Lower leg skin (tissue), 4 donors: ENCODE results near the gene LIPC. TPM values are rescaled to one million over a fixed set of nuclear protein-coding genes. Genes with fewer than 3 reads are reported as not detected.

Source experiments
- DNase-seq, 2 donors: peaks; one replicate each; pipeline ENCODE4 v3.0.0-alpha.2; 2019; ENCODE audit warnings: low spot score in 2 of 2
- H3K4me3 ChIP-seq: fragments of 200-600 bp; sonication (generic); 2 replicates; pipeline ENCODE4 v1.5.1; 2017; ENCODE audit warnings: mild to moderate bottlenecking, low read depth; ENCODE audit not compliant: poor library complexity, severe bottlenecking
- POLR2A ChIP-seq, 2 donors: fragments of 450-650 bp; IDR thresholded peaks; one replicate each; pipeline ENCODE4 v1.6.1; 2016 to 2017; ENCODE audit warnings: antibody characterized with exemption in 2 of 2, mild to moderate bottlenecking in 1 of 2, moderate library complexity in 1 of 2
- WGBS, 2 donors: methylation state at CpG; one replicate each; pipeline ENCODE4 v1.1.5; 2018; 5-methylcytosine and 5-hydroxymethylcytosine counted together
- intact Hi-C: fragments of 100-400 bp; cut with DNase I; formaldehyde crosslinking; loops from one replicate; pipeline ENCODE4 v1.15.0; 2023; ENCODE audit warnings: low total_unique reads
- total RNA-seq, 4 donors: library from RNA; depleted of rRNA; stranded (reverse); fragments of >200 nt; gene quantifications; one replicate each; pipeline ENCODE4 v1.1.0, GENCODE V29; 2016
- TF ChIP-seq, protein P1 (sequence below), 3 donors: fragments of 450-650 bp; IDR thresholded peaks; one replicate each; pipeline ENCODE4 v1.5.1; 2016; ENCODE audit warnings: antibody characterized with exemption in 3 of 3, mild to moderate bottlenecking in 3 of 3, moderate library complexity in 2 of 3

The LIPC gene
- total RNA-seq, 4 donors from 2014 or later, result 0.13 to 0.71 TPM; not detected in 2

DNA sequence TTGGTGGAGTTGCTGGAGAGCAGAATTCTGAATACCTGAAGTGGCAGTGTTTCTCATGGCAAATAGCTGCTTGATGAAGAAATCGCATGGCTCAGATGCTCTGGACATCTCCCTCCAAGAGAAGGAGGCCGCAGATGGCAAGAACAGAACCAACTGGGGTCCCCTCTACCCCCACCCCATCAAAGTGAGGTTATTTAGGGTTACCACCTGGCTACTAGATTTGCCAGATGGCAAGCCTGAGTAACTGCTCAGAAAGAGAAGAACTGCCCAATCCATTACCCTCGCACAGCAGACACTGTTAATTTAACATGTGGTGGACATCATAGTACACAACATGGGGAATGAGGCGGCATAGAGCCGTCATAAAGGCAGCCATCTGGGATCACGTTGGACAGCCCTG, 30.5 kb upstream of the LIPC start:
- no peak for DNase-seq
- intact Hi-C loops, result no loop called here
- no peak overlapping the region for H3K4me3 ChIP-seq
- TF ChIP-seq, protein P1, sequence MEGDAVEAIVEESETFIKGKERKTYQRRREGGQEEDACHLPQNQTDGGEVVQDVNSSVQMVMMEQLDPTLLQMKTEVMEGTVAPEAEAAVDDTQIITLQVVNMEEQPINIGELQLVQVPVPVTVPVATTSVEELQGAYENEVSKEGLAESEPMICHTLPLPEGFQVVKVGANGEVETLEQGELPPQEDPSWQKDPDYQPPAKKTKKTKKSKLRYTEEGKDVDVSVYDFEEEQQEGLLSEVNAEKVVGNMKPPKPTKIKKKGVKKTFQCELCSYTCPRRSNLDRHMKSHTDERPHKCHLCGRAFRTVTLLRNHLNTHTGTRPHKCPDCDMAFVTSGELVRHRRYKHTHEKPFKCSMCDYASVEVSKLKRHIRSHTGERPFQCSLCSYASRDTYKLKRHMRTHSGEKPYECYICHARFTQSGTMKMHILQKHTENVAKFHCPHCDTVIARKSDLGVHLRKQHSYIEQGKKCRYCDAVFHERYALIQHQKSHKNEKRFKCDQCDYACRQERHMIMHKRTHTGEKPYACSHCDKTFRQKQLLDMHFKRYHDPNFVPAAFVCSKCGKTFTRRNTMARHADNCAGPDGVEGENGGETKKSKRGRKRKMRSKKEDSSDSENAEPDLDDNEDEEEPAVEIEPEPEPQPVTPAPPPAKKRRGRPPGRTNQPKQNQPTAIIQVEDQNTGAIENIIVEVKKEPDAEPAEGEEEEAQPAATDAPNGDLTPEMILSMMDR (IDR thresholded peaks at IDR 0.05), result no peak
- TF ChIP-seq POLR2A (IDR thresholded peaks at IDR 0.05), result no peak
- WGBS, 2 donors, result 78 to 82% methylated on average over 6 of the region's 6 CpGs

DNA sequence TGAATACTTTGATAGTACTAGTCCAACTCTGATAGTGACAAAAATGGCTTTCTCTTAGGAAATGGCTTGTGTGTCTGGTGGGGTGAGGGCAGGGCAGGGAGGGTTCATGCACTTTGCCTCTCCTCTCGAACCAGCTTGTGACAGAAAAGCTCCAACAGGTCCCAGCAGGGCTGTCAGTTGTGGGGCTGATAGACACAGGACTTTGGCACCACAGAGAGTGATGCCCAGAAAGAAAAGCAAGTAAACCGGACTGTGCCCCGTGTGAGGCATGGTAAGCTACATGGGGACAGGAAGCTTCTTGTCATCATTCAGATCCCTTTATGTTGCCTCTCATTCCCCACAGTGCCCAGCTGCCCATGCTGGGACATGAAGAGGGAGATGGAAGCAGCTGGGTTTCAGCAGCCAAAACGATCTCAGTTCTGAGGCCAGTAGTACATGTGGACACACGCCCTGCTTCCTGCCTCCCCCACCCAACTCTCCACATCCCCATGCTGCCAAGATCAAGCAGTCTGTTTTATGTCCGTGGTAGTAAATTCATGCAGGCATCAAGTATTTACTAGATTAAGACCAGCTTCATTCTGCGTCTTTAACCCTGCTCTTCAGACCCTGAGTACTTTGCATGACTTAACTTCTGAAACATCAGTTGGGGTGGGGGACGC, 29.7 kb upstream of the LIPC start:
- DNase-seq, result no peak
- 35 to 44% methylated on average over 8 of the region's 8 CpGs for WGBS, 2 donors
- TF ChIP-seq POLR2A (IDR thresholded peaks at IDR 0.05), result no peak
- TF ChIP-seq, protein P1 (IDR thresholded peaks at IDR 0.05), result no peak
- no peak overlapping the region for H3K4me3 ChIP-seq
- intact Hi-C loops, result no loop called here

DNA sequence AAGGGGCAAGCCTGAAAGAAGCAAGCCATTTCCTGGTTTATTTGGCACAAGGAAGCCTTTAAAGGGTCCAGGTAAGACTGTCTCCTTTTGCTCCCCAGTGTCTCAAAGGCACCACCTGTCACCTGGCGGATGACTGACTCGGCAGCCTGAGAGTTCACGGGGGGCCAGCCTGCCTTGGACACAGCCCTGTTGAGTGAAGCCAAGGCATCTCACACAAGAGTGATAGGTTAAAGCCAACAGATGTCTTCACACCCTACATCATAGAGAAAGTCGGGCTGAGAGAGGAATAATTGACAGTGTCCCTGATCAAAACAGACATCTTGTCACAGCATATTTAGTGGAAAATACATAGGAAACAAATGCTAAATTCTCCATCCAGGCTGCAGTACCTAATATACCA, 28.2 kb upstream of the LIPC start:
- TF ChIP-seq POLR2A (IDR thresholded peaks at IDR 0.05), result no peak
- TF ChIP-seq, protein P1 (IDR thresholded peaks at IDR 0.05), result no peak
- intact Hi-C loops, result no loop called here
- DNase-seq, result no peak
- 80 to 93% methylated on average over 4 of the region's 4 CpGs for WGBS, 2 donors
- no peak overlapping the region for H3K4me3 ChIP-seq

DNA sequence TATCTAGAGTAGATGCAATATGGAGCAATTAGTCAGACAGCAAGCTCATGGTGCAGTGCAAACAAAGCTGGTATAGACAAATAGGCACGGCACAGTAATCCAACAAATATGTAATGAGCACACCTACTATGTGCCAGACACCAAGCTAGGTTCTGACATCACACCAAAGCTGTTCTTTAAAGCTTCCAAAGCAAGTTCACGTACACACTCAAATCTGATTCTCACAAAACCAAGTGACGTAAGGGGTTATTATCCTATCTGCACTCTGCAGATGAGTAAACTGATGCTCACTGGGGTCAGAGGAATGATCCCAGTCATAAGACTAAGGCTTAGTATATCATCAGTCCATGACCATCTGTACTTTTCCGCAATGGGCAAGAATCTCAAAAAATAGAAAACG, 27.8 kb upstream of the LIPC start:
- no peak overlapping the region for H3K4me3 ChIP-seq
- intact Hi-C loops, result no loop called here
- 95 to 96% methylated on average over 5 of the region's 5 CpGs for WGBS, 2 donors
- DNase-seq, result no peak
- TF ChIP-seq POLR2A (IDR thresholded peaks at IDR 0.05), result no peak
- TF ChIP-seq, protein P1 (IDR thresholded peaks at IDR 0.05), result no peak

DNA sequence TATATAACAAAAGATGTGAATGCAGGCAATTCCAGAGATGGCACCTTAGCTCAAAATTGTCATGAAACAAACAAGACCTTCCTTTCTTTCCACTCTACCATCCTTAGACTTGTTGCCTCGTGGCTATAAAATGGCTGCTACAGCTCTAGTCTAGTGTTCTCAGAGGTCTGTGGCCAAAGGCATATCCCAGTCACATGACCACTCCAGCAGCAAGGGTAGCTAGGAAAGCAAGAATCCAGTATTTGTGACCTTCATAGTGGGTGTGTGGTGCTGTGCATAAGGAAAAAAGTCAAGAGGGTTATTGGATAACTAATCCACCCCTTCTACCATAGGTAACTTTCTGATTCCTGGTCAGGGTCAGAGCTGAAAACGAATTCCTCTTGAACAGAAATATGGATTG, 27.1 kb upstream of the LIPC start:
- no peak for TF ChIP-seq POLR2A (IDR thresholded peaks at IDR 0.05)
- TF ChIP-seq, protein P1 (IDR thresholded peaks at IDR 0.05), result no peak
- WGBS, 2 donors, result 89 to 92% methylated on average over 2 of the region's 2 CpGs
- no peak for DNase-seq
- intact Hi-C loops, result no loop called here
- no peak overlapping the region for H3K4me3 ChIP-seq

DNA sequence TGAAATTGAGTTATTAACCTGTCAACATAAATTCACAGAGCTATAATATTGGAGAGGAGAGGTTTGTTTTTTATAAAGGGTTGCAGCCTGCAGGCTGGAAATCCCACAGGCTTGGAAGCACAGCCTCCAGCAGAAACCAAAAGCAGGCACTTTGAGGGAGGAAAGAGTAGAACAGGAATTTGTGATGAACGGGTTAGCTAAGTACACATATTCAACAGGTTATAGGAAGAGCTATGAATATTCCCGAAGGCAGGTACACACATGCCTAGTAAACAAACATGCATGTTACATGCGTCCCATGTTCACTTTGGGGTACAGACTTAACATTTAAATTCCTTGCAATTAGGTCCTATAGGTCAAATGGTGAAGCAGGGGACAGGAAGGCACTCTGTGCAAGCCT, 25.9 kb upstream of the LIPC start:
- intact Hi-C loops, result no loop called here
- 60 to 84% methylated on average over 3 of the region's 3 CpGs for WGBS, 2 donors
- H3K4me3 ChIP-seq, result no peak overlapping the region
- TF ChIP-seq, protein P1 (IDR thresholded peaks at IDR 0.05), result no peak
- TF ChIP-seq POLR2A (IDR thresholded peaks at IDR 0.05), result no peak
- no peak for DNase-seq
